H9 (cell line): ENCODE measurements around the gene RPL18. TPM values are rescaled to one million over a fixed set of nuclear protein-coding genes. Genes with fewer than 3 reads are reported as not detected.

Experiments
- DNase-seq: peaks from one replicate; pipeline ENCODE4 v3.0.0-alpha.2; 2017
- H2AFZ ChIP-seq: one replicate; pipeline ENCODE4 v1.6.1; 2013; ENCODE audit warnings: mild to moderate bottlenecking, low read length, control low read depth, moderate library complexity
- H2AK5ac ChIP-seq: 2 replicates; pipeline ENCODE4 v1.6.1; 2013; ENCODE audit warnings: low read length, control low read depth, mixed read lengths; ENCODE audit not compliant: insufficient read length
- H2BK120ac ChIP-seq: one replicate; pipeline ENCODE4 v1.6.1; 2013; ENCODE audit warnings: low read depth, mild to moderate bottlenecking, low read length, control low read depth, inconsistent platforms; ENCODE audit not compliant: poor library complexity, severe bottlenecking
- H2BK12ac ChIP-seq: 2 replicates; pipeline ENCODE4 v1.6.1; 2013; ENCODE audit warnings: low read length, control low read depth, mixed read lengths, low read depth; ENCODE audit not compliant: insufficient read length
- H2BK15ac ChIP-seq: 2 replicates; pipeline ENCODE4 v1.6.1; 2013; ENCODE audit warnings: low read depth, low read length, control low read depth
- H2BK20ac ChIP-seq: one replicate; pipeline ENCODE4 v1.6.1; 2013; ENCODE audit warnings: low read depth, mild to moderate bottlenecking, low read length, control low read depth, inconsistent platforms; ENCODE audit not compliant: poor library complexity, severe bottlenecking
- H2BK5ac ChIP-seq: 2 replicates; pipeline ENCODE4 v1.6.1; 2013; ENCODE audit warnings: low read length, control low read depth, mixed read lengths; ENCODE audit not compliant: insufficient read length
- H3K14ac ChIP-seq: 2 replicates; pipeline ENCODE4 v1.6.1; 2013; ENCODE audit warnings: low read length, control low read depth; ENCODE audit not compliant: insufficient read depth
- H3K18ac ChIP-seq: 2 replicates; pipeline ENCODE4 v1.6.1; 2013; ENCODE audit warnings: low read depth, mild to moderate bottlenecking, mixed read lengths, low read length, control low read depth; ENCODE audit not compliant: insufficient read length
- H3K23ac ChIP-seq: 2 replicates; pipeline ENCODE4 v1.6.1; 2013; ENCODE audit warnings: low read length, control low read depth, mixed read lengths, low read depth; ENCODE audit not compliant: insufficient read length
- H3K23me2 ChIP-seq: 2 replicates; pipeline ENCODE4 v1.6.1; 2013; ENCODE audit warnings: low read depth, mild to moderate bottlenecking, mixed read lengths, low read length, control low read depth; ENCODE audit not compliant: insufficient read length, poor library complexity, severe bottlenecking
- H3K27ac ChIP-seq: 2 replicates; pipeline ENCODE4 v1.5.1; 2013; ENCODE audit warnings: low read length, control low read depth, mixed read lengths, low read depth; ENCODE audit not compliant: insufficient read length
- H3K27me3 ChIP-seq: 2 replicates; pipeline ENCODE4 v1.6.1; 2013; ENCODE audit warnings: low read length, control low read depth, inconsistent platforms; ENCODE audit not compliant: insufficient read depth
- H3K4ac ChIP-seq: 2 replicates; pipeline ENCODE4 v1.6.1; 2013; ENCODE audit warnings: low read depth, mild to moderate bottlenecking, control low read depth, inconsistent platforms, low read length, moderate library complexity
- H3K4me1 ChIP-seq: 2 replicates; pipeline ENCODE4 v1.6.1; 2013; ENCODE audit warnings: low read length, control low read depth, inconsistent platforms; ENCODE audit not compliant: insufficient read depth
- H3K4me2 ChIP-seq: 2 replicates; pipeline ENCODE4 v1.6.1; 2013; ENCODE audit warnings: low read length, control low read depth, mixed read lengths; ENCODE audit not compliant: insufficient read length, insufficient read depth
- H3K56ac ChIP-seq: 2 replicates; pipeline ENCODE4 v1.6.1; 2013; ENCODE audit warnings: low read depth, mild to moderate bottlenecking, mixed read lengths, low read length, control low read depth; ENCODE audit not compliant: insufficient read length
- H3K79me1 ChIP-seq: 2 replicates; pipeline ENCODE4 v1.6.1; 2013; ENCODE audit warnings: low read depth, mild to moderate bottlenecking, moderate library complexity, low read length, control low read depth, inconsistent platforms; ENCODE audit not compliant: insufficient read depth, poor library complexity, severe bottlenecking
- H3K79me2 ChIP-seq: 2 replicates; pipeline ENCODE4 v1.6.1; 2013; ENCODE audit warnings: low read length, control low read depth, inconsistent platforms; ENCODE audit not compliant: insufficient read depth
- H3K9ac ChIP-seq: 2 replicates; pipeline ENCODE4 v1.6.1; 2013; ENCODE audit warnings: low read length, control low read depth, mixed read lengths; ENCODE audit not compliant: insufficient read length; ENCODE audit errors: extremely low read depth
- H3K9me3 ChIP-seq: one replicate; pipeline ENCODE4 v1.6.1; 2013; ENCODE audit warnings: low read depth, low read length, inconsistent platforms; ENCODE audit not compliant: control insufficient read depth
- H3T11ph ChIP-seq: one replicate; pipeline ENCODE4 v1.6.1; 2013; ENCODE audit warnings: mild to moderate bottlenecking, low read length, control low read depth, inconsistent platforms
- H4K20me1 ChIP-seq: one replicate; pipeline ENCODE4 v1.6.1; 2013; ENCODE audit not compliant: control insufficient read depth, insufficient read length, insufficient read depth
- H4K5ac ChIP-seq: 2 replicates; pipeline ENCODE4 v1.6.1; 2013; ENCODE audit warnings: low read depth, mild to moderate bottlenecking, mixed read lengths, low read length, control low read depth; ENCODE audit not compliant: insufficient read length
- H4K8ac ChIP-seq: replicated peaks from 2 replicates; pipeline ENCODE4 v1.6.1; 2013; ENCODE audit warnings: low read length, control low read depth, mixed read lengths, low read depth; ENCODE audit not compliant: insufficient read length
- H4K91ac ChIP-seq: 2 replicates; pipeline ENCODE4 v1.6.1; 2013; ENCODE audit warnings: low read depth, mild to moderate bottlenecking, moderate library complexity, mixed read lengths, low read length, control low read depth; ENCODE audit not compliant: insufficient read length
- H3K27ac Mint-ChIP-seq, 3 experiments: 2 replicates in 2 of 3; 3 replicates in 1 of 3; pipeline ENCODE4 v1.8.0; 2020 to 2021; ENCODE audit warnings: mixed read lengths in 3 of 3, mild to moderate bottlenecking in 1 of 3, moderate library complexity in 1 of 3
- H3K27me3 Mint-ChIP-seq: 2 replicates; pipeline ENCODE4 v1.8.0; 2021; ENCODE audit warnings: low read depth, mild to moderate bottlenecking, moderate library complexity, mixed read lengths
- H3K36me3 Mint-ChIP-seq, 3 experiments: 2 replicates in 2 of 3; 3 replicates in 1 of 3; pipeline ENCODE4 v1.8.0; 2020 to 2021; ENCODE audit warnings: low read depth in 3 of 3, mixed read lengths in 3 of 3; ENCODE audit not compliant: insufficient read depth in 1 of 3
- H3K4me1 Mint-ChIP-seq, 2 experiments: 2 replicates each; pipeline ENCODE4 v1.8.0; 2020; ENCODE audit warnings: mixed read lengths in 2 of 2
- H3K4me3 Mint-ChIP-seq, 2 experiments: 2 replicates in 1 of 2; 3 replicates in 1 of 2; pipeline ENCODE4 v1.8.0; 2020 to 2021; ENCODE audit warnings: mild to moderate bottlenecking in 2 of 2, mixed read lengths in 2 of 2, moderate library complexity in 1 of 2
- H3K9me3 Mint-ChIP-seq, 2 experiments: 2 replicates in 1 of 2; 3 replicates in 1 of 2; pipeline ENCODE4 v1.8.0; 2020; ENCODE audit warnings: mild to moderate bottlenecking in 2 of 2, mixed read lengths in 2 of 2, moderate library complexity in 1 of 2
- WGBS: extraction: QIAGEN DNeasy Blood & Tissue Kit; methylation state at CpG from one replicate; pipeline ENCODE4 v1.1.7; 2013; ENCODE audit warnings: missing lambda C conversion rate, low lambda C conversion rate, mixed read lengths; ENCODE audit not compliant: insufficient read length; ENCODE audit errors: extremely low coverage; 5-methylcytosine and 5-hydroxymethylcytosine counted together
- total RNA-seq: library from RNA; stranded (reverse); gene quantifications from 2 replicates; pipeline ENCODE4 v1.2.1, GENCODE V29; 2021
- TF ChIP-seq, protein P1 (sequence below): fragments of 200-600 bp; sonication (generic); conservative IDR thresholded peaks from 3 replicates; pipeline ENCODE4 v1.8.0; 2021; ENCODE audit warnings: antibody characterized with exemption, mild to moderate bottlenecking

The RPL18 gene
- total RNA-seq, 1 experiment from 2014 or later, result 1,855 TPM

DNA sequence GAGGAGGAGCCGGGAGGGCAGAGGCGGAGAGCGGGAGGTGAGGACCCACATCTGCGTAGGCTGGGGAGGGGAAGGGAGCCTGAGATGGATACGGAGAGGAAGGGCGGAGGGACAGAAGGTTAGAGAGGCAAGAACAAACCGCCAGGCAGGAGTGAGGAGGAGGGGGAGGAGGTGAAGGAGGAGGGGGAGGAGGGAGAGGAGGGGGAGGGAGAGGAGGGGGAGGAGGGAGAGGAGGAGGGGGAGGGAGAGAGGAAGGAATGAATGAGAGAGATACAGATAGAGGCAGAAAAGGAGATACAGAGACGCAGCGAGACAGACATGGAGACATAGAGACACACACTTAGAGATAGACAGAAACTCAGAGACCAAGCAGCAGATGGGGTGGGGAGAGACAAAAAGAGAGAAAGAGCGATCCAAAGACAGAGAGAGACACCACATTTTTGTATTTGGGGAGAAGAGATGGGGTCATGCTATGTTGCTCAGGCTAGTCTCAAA, 27.8 kb upstream of the RPL18 start:
- H3K27ac Mint-ChIP-seq, result peak overlapping the region in 2 of 3 experiments; percentile 2 to 8; a peak in 1 of 7 replicates
- peaks cover 14 to 17% of the 10 kb centered on the region in 2 experiments for H3K4me1 Mint-ChIP-seq
- no peak overlapping the region for H4K5ac ChIP-seq
- peaks cover 16% of the 10 kb centered on the region for H3K23me2 ChIP-seq
- peak; percentile 96 for DNase-seq
- H4K8ac ChIP-seq, result no peak overlapping the region
- H2BK20ac ChIP-seq, result no peak overlapping the region
- peaks cover 3% of the 10 kb centered on the region for H3K27me3 Mint-ChIP-seq
- H3K9me3 ChIP-seq, result no peaks in the 10 kb centered on the region
- no peak overlapping the region for H3T11ph ChIP-seq
- no peak overlapping the region for H3K4ac ChIP-seq
- TF ChIP-seq, protein P1, sequence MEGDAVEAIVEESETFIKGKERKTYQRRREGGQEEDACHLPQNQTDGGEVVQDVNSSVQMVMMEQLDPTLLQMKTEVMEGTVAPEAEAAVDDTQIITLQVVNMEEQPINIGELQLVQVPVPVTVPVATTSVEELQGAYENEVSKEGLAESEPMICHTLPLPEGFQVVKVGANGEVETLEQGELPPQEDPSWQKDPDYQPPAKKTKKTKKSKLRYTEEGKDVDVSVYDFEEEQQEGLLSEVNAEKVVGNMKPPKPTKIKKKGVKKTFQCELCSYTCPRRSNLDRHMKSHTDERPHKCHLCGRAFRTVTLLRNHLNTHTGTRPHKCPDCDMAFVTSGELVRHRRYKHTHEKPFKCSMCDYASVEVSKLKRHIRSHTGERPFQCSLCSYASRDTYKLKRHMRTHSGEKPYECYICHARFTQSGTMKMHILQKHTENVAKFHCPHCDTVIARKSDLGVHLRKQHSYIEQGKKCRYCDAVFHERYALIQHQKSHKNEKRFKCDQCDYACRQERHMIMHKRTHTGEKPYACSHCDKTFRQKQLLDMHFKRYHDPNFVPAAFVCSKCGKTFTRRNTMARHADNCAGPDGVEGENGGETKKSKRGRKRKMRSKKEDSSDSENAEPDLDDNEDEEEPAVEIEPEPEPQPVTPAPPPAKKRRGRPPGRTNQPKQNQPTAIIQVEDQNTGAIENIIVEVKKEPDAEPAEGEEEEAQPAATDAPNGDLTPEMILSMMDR, result no peak
- H4K91ac ChIP-seq, result no peak overlapping the region
- H3K27ac ChIP-seq, result no peak overlapping the region
- no peak overlapping the region for H3K23ac ChIP-seq
- no peaks in the 10 kb centered on the region for H4K20me1 ChIP-seq
- no peak overlapping the region for H3K56ac ChIP-seq
- H3K14ac ChIP-seq, result no peak overlapping the region
- no peak overlapping the region for H2BK120ac ChIP-seq
- no peak overlapping the region for H2AFZ ChIP-seq
- no peaks in the 10 kb centered on the region for H3K27me3 ChIP-seq
- no peak overlapping the region for H3K4me2 ChIP-seq
- no CpG with 5 or more reads among the region's 10 CpGs for WGBS
- H2BK12ac ChIP-seq, result no peak overlapping the region
- H3K36me3 Mint-ChIP-seq, result peaks cover 4 to 17% (median 14%) of the 10 kb centered on the region in 3 experiments
- H3K4me1 ChIP-seq, result no peaks in the 10 kb centered on the region
- no peaks in the 10 kb centered on the region for H3K79me2 ChIP-seq
- peaks cover 0 to 4% of the 10 kb centered on the region in 2 experiments; a peak in 2 of 5 replicates for H3K9me3 Mint-ChIP-seq
- no peak overlapping the region for H3K9ac ChIP-seq
- no peak overlapping the region for H2BK5ac ChIP-seq
- H3K79me1 ChIP-seq, result no peaks in the 10 kb centered on the region
- no peak overlapping the region for H3K18ac ChIP-seq
- no peak overlapping the region for H2AK5ac ChIP-seq
- H3K4me3 Mint-ChIP-seq, result peak overlapping the region; percentile 84 to 93; a peak in 4 of 5 replicates
- no peak overlapping the region for H2BK15ac ChIP-seq
